ENCODE results near the gene PFN4.
"Not testable (repeated sequence)": the region's sequence is repeated elsewhere in the genome, so short reads cannot be mapped to it uniquely, and the experiment has no call there.

The PFN4 gene, protein sequence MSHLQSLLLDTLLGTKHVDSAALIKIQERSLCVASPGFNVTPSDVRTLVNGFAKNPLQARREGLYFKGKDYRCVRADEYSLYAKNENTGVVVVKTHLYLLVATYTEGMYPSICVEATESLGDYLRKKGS

DNA sequence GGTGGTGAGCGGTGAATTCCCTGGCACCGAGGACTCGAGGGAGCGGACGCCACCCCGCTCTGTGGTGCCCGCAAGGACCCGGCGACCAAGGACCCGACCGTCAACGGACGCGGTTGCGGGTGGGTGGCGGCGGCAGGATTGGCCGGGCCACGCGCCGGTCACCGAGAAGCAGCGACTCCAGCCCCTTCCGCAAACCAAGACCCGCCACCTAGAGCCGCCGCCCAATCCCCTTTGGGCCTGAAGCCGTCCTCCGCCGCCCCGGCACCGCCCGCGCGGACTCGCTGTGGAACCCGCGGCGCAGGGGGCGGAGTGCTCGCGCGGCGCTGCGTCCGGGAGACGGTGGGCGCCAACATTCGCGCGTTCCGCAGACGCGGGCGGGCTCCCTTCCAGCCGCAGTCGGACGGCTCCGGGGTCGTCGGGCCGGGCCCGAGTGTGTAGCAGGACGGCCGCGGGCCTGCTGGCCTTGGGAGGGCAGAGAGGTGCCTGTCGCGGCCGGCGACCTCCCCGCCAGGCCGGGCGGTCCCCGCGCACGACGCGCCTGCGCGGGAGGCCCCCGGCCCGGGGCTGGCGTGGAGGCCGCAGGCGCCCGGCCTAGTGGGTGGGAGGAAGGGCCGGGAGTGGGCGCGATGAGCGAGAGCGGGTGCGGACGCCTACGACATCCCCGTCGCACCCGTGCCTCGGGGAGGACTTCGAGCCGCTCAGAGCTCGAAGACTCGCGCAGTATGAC is at the start of gene PFN4, which contains the start of gene FAM228B:
Gene PFN4, minus strand, starts transcription at position 140 of the 727 bp plus-strand sequence. CDS start 799 bp downstream, outside the sequence.
Gene FAM228B, plus strand, starts transcription at position 275 of the 727 bp plus-strand sequence. CDS start 893 bp downstream, outside the sequence.
- DNase-seq (ENCODE audit: low read depth in 2 of 2): peak; percentile 25 to 57

DNA sequence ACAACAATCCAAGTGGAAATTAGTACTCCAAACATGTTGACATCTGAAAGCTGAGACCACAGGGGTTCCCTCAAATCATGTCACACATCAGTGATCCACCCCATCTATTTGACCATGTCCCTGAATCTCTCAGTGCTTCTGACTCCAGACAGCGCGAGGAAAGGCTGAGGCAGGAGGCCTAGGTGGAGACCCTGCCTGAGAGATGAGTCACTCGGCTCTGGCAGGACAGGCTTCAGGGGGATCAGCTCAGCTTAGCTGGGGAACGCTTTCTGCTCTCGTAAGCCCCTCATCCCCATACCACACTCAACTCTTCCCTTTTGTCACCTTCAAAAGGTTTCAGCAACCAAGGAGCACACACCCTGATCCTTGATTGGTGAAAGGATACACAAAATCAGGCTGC is 45.9 kb upstream of the PFN4 start:
- DNase-seq (ENCODE audit: low read depth in 2 of 2): no peak

DNA sequence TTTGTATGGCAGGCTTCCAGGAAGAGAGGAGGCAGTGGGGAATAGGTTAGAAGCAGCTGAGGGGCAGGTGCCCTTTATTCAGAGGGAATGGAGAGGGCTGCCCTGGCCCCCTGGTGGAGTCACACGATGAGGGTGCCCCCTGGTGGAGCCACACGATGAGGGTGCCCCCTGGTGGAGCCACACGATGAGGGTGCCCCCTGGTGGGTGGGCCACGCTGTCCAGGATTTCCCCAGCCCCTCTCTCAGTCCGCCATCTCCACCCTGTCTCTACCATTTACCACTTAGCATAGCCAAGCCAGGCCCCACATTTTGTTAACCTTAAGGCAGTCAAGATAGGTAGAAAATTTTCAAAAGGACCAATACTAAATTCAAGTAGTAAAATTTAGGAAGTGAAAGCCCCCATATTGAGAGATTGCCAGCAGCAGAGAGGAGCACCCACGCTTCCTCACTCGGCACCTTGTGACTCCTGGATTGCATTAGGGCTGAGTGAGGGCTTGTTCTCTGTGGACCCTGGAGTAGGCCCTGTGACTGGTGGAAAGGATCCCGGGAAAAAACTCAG is 41.4 kb upstream of the PFN4 start:
- DNase-seq (ENCODE audit: low read depth in 2 of 2): peak in 1 of 2 experiments; percentile 33

DNA sequence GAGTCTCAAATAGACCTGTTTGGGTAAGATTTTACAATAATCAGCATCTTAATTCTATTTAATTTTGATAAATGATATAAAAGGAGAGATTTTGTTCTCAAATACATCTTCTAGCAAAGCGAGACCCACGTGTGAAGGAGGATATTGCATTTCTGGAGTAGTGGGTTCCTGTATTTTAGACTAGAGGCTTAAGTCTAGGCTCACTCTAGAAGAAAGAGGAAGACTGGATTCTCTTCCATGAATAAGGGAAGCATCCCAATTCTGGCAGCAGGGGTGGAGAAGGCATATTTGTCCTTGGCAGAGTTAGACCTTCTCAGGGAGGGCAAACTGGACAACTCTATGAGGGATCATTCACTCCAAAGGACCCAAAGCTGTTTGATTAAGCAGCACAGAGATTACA is 40.5 kb upstream of the PFN4 start:
- DNase-seq (ENCODE audit: low read depth in 2 of 2): no peak

DNA sequence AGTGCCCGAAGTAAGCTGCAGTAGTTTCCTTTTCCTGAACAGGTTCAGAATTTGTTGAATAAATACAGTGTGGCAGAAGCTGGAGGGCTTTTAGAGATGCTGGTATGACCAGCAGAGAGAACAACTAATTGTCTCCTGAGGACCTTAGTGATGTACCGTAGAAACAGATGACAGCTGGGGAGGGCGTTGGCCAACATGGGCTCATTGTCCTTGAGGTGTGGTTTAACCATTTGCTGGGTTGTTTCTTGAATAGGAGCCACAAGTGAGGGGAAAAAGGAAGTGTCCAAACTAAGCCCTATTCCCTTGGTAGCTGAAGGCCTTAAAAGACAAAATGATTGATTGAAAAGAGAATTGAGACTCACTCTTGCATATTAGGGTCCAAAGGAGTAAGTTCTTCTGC is 40.1 kb upstream of the PFN4 start:
- no peak for DNase-seq (ENCODE audit: low read depth in 2 of 2)

DNA sequence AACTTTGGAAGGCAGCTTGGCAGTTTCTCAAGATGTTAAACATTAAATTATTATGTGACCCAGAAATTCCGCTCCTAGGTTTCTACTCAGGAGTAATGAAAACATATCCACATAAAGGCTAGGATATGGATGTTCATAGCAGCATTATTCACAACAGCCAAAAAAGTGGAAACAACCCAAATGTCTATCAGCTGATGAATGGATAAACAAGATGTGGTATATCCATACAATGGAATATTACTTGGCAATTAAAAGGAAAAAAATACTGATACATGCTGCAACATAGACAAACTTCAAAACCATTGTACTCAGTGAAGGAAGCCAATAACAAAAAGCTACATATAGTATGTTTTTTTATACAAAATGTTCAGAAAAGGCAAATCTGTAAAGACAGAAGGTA is 39.4 kb upstream of the PFN4 start:
- no peak for DNase-seq (ENCODE audit: low read depth in 2 of 2)

DNA sequence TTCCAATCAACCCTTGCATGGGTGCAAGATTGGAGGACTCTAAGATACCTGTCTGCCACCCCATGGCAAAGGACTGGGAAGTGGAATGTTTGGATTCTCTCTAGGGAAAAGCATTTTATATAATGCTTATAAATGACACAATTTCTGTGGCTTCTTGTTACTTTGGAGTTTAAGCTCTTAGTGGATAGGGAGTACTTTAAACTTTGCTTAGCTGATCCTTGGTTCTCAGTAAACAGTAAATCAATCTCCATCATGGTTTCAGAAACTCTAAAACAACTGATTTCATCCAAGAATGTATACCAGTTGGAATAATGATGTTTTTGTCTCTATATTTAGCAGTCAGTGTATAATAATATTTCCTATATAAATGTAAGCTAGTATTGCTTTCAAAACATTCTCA is 37.6 kb upstream of the PFN4 start:
- no peak for DNase-seq (ENCODE audit: low read depth in 2 of 2)

DNA sequence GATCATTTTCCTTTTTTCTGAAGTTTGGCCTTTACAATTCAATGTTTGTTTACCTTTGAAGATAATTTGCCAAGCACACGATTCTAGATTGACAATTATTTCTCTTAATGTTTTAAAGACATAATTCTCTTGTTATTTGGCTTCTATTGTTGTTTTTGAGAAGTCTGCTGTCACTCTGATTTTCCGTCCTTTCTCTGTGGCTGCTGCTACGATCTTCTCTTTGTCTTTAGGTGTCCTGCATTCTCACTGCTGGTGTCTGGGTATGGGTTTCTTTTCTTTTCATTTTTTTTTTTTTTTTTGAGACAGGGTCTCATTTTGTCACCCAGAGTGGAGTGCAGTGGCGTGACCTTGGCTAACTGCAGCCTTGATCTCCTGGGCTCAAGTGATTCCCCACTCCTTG is 36.6 kb upstream of the PFN4 start:
- DNase-seq (ENCODE audit: low read depth in 2 of 2): no peak

DNA sequence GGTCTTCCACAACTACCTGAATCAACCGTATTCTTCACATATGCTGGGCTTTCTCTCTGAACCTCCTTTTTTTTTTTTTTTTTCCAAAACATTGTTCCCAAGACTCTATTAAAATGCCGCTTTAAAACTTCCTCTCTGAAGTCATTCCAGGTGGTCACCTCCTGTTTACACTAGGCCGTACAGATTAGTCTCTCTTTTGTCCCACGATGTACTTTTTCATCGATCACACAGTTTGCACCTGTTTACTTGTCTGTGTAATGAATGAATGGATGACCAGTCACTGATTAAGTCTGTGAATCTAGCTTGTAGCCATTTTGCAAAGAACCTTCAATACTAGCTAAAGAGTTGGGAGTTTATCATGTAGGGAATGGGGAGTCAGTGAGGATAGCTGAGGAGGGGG is 35.0 kb upstream of the PFN4 start:
- no peak for DNase-seq (ENCODE audit: low read depth in 2 of 2)

DNA sequence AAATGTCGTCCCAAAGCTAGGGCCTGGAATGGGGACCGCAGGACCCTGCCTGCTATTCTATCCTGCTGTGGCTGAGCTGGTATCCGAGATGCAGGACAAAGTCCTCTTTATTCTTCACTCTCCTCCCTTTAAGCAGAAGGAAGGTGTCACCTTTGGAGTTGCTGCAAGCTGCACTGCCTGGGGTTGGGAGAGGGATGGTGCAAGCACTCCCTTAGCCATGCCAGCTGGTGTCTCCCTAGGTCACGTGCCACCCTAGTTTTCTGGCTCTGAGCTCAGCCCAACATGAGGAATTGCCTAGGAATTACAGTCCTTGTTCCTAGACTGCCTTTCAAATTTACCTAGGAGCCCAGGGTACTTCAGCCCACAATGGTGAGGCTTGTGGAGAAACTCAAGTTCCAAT is 30.3 kb upstream of the PFN4 start:
- no peak for DNase-seq (ENCODE audit: low read depth in 2 of 2)

DNA sequence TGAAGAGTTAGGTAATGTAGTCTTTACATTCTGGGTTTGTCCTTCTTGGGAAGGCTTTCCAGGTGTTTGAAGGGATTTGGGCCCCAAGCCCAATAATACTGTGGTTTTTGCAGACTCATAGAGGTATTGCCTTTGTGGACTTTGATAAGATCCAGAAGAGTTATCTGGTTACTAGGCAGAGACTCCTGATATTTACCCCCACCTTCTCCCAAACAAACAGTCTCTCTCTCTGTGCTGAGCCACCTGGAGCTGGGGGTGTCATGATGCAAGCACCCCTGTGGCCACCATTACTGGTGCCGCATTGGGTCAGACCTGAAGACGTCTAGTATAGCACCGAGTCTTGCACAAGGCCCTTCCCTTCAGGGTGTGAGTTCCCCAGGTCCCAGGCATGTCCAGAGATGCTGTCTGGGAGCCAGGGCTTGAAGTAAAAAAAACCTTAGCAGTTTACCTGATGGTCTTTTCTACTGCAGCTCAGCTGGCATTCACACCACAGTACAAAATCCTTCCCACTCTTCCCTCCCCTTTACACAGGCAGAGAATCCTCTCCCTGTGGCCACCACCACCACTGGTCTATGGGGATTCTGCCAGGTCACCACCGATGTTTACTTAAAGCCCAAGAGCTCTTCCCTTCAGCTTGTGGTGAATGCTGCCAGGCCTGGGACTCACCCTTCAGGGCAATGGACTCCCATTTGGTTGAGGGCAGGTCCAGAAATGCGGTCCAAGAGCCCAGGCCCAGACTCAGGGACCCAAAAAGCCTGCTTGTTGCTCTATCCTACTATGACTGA is 29.5 kb upstream of the PFN4 start:
- no peak for DNase-seq (ENCODE audit: low read depth in 2 of 2)

DNA sequence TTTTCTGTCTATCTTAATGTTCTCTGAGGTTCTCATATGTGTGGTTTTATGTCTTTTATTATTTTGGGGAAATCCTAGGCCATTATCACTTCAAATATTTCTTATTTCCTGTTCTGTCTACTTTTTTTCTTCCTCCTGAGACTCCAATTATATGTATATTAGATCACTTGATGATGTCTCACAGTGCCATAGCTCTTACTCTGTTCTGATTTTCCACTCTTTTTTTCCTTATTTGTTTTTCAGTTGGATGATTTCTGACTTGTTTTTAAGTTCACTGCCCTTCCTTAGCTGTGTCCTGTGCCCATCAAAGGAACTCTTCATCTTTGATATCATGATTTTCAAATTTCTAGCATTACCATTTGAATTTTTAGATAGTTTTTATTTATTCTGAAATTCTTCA is 24.2 kb upstream of the PFN4 start:
- DNase-seq (ENCODE audit: low read depth in 2 of 2): no peak

DNA sequence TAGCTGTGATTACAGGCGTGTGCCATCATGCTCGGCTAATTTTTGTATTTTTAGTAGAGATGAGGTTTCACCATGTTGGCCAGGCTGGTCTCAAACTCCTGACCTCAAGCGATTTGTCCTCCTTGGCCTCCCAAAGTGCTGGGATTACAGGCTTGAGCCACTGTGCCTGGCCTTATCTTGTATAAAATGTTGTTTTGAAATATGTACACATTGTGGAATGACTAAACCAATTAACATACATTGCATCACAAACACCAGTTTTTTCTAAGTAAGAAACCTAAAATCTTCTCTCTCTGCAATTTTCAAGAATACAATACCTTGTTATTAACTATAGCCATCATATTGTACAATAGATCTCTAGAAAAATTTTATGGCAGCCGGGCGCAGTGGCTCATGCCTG is 17.2 kb upstream of the PFN4 start:
- DNase-seq (ENCODE audit: low read depth in 2 of 2): not testable (repeated sequence)

DNA sequence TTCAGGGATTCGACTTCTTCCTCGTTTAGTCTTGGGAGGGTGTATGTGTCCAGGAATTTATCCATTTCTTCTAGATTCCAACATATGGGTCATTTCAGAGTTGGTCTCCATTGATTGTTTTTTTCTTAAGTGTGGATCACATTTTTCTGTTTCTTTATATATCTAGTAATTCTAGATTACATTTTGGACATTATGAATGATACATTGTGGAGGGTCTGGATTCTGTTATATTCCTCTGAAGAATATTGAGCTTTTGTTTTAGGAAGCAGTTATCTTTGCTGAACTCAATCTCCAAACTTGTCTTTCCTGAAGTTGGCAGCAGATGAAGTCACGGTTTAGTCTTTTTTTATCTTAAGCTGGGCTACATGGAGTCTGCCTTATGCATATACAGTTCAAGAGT is 9.4 kb upstream of the PFN4 start:
- DNase-seq (ENCODE audit: low read depth in 2 of 2): no peak

DNA sequence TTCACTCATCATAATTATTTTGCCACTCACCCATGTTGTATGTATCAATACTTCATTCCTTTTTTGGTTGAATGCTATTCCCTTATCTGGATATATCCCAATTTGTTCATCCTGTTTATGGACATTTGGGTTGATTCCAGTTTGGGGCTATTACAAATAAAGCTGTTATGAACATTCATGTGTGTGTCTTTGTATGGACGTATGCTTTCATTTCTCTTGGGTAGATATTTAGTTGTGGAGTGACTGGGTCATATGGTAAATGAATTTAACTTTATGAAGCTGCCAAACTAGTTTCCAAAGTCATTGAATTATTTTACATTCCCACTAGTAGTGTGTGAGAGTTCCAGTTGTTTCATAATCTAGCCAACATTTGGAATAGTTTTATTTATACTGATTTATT is 2.8 kb upstream of the PFN4 start:
- DNase-seq (ENCODE audit: low read depth in 2 of 2): no peak

DNA sequence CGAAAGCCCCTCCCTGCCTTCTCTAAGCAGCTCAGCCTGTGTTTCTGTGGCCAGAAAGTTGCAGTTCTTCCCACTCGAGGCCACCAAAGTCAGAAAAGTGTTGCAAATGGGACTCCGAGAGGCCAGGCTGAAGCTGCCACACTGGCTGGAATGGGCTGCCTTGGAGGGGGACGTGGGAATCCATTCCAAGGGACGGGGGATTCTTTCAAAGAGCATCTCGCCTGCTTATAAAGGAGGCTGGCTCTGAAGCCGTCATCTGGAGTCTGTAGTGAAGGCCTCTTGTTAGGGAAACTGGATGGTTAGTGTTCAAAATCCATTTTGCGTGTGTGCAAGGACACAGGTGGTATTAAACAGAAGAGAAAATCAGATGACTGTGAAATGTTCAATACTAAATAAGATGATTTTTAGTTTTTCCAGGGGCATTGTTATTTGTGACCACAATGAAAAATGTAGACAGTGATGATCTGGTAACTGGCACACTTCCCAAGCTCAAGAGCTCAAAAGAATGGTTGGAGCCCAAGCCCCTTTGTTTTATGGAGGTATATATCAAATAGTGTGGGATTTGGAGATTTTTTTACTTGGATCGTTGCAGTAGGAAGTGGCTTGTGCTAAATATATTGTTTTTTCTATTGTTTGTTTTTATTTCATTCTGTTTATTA is 917 bp upstream of the PFN4 start:
- no peak for DNase-seq (ENCODE audit: low read depth in 2 of 2)

DNA sequence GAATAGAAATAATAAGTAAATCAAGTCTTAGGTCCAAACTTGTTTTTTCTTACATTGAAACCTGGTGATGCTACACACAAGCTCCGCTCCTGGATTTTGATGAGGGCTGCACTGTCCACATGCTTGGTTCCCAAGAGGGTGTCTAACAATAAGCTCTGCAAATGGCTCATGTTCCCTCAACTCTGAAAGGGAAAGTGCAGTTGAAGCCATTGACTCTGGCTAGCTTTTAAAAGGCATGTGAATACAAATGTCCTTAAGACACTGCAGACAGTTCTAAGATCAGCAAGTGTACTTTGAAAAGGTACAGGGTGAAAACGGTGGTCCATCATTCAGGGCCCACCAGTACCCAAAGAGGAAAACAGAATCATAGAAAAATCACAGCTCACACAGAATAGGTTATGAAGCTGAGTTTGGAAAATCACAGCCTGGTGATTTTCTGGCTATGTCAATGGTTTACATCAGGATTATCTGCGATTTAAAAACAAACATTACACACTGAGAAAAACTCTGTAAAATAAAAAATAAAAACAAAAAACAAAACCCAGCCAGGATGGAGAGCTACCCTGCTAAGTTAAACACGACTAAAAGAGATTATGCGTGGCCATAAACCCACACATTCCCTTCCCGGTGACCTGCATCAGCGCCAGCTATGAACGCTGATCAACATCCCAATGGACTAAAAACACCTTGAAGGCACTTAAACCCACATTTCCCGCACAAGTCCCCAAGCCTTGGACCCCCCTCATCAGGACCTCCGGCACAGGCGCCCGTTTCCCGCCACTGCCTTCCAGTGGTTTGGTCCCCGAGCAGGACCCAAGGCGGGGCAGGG is 554 bp downstream of the PFN4 start:
- DNase-seq (ENCODE audit: low read depth in 2 of 2): no peak

DNA sequence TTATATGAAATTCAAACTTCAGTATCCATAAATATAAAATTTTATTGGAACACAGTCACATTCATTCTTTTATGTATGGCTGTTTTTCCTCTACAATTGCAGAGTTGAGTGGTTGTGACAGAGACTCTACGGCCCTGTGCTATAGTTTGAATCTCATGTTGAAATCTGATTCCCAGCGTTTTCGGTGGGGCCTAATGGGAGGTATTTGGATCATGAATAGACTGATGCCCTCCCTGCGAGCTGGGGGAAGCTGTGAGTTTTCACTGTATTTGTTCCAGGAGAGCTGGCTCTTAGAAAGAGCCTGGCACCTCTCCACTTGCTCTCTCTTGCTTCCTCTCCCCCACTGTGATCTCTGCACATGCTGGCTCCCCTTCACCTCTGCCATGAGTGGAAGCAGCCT is 1.7 kb downstream of the PFN4 start:
- DNase-seq (ENCODE audit: low read depth in 2 of 2): no peak

DNA sequence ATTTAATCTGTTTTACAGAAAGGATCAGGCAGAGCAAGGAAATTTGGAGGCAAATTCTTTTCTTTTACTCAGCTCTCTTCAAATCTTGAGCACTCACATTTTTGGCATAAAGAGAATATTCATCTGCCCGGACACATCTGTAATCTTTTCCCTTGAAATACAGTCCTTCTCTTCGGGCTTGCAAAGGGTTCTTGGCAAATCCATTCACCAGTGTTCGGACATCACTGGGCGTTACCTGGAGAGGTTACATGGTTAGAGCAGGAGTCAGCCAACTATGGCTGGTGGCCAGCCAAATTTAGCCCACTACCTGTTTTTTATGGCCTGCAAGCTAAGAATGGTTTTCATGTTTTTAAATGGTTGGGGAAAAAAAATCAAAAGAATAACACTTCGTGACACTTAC is 2.1 kb downstream of the PFN4 start:
- no peak for DNase-seq (ENCODE audit: low read depth in 2 of 2)

DNA sequence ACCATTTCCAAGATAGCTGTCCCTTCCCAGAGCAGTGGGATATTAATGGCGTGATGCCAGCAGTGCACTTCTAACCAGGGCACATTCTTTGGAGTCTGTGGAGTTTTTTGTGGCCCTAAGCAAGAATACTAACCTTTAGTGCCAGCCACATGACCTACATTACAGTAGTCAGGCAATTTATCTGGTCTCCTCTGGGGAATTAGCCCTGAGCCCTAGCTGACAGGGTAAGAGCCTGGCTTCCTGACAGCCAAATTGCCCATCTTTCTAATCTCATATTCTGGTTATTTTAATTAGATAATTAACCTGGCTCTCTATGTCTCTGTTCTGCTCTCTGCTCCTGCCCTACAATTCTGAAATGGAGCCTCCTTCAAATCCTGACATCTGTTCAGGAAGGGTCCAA is 5.2 kb downstream of the PFN4 start:
- no peak for DNase-seq (ENCODE audit: low read depth in 2 of 2)

DNA sequence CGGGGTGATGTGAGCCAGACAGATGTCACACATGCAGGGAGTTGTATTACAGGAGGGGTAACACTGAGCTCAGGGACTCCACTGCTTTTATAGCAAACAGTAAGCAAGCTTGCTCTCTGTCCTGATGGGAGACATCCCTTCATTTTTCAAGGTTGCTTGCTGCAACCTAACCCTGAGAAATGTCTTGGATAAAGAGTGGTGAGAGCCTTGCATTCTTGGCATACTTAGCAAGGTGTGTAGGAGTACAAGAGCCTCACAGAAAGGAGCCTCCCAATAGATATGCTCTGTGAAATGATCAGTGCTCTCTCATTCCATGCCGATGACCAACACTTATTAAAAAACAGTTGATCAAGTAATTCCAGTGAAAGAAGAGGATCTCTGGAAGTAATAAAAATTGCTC is 8.1 kb downstream of the PFN4 start:
- no peak for DNase-seq (ENCODE audit: low read depth in 2 of 2)
